GM12865 (cell line): ENCODE measurements around the gene CD40LG.
A peak's percentile ranks its signal among the peaks of the same experiment; 100 is the strongest.

Experiments used
- DNase-seq: peaks from one replicate; pipeline ENCODE4 v3.0.0; 2010; ENCODE audit warnings: low read depth
- H3K4me3 ChIP-seq: 2 replicates; pipeline ENCODE4 v1.5.1; 2011; ENCODE audit warnings: mild to moderate bottlenecking, low read depth, low read length, control low read depth
- TF ChIP-seq, protein P1 (sequence below): IDR thresholded peaks from 2 replicates; pipeline ENCODE4 v1.5.1; 2011; ENCODE audit warnings: low read length, control low read depth, low read depth, inconsistent platforms; ENCODE audit not compliant: insufficient read depth; ENCODE audit errors: missing control alignments

Gene CD40LG

GRCh38 chrX:136689436-136689835 lies 41.5 kb downstream of the CD40LG start:
- H3K4me3 ChIP-seq: no peak overlapping the region
- peak; percentile 13 for DNase-seq
- TF ChIP-seq, protein P1, sequence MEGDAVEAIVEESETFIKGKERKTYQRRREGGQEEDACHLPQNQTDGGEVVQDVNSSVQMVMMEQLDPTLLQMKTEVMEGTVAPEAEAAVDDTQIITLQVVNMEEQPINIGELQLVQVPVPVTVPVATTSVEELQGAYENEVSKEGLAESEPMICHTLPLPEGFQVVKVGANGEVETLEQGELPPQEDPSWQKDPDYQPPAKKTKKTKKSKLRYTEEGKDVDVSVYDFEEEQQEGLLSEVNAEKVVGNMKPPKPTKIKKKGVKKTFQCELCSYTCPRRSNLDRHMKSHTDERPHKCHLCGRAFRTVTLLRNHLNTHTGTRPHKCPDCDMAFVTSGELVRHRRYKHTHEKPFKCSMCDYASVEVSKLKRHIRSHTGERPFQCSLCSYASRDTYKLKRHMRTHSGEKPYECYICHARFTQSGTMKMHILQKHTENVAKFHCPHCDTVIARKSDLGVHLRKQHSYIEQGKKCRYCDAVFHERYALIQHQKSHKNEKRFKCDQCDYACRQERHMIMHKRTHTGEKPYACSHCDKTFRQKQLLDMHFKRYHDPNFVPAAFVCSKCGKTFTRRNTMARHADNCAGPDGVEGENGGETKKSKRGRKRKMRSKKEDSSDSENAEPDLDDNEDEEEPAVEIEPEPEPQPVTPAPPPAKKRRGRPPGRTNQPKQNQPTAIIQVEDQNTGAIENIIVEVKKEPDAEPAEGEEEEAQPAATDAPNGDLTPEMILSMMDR: no peak

- no peak for DNase-seq
- TF ChIP-seq, protein P1: no peak
- H3K4me3 ChIP-seq: no peak overlapping the region
Observed at GRCh38 chrX:136691028-136691809, 43.3 kb downstream of the CD40LG start.

DNA sequence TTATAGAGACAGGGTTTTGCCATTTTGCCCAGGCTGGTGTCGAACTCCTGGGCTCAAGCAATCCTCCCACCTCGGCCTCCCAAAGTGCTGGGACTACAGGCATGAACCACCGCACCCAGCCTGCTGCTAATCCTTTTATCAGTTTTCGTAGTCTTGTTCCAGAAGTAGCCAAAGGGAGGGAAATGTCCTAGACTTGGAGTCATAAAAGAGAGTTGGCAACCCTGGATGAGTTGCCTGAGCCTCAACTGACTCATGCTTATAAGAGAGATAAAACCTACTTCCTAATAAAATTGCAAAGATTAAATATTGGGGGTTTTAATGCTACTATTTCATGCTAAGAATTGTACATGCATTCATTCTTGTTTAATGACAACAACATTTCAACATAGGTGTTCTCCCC lies 44.3 kb downstream of the CD40LG start:
- H3K4me3 ChIP-seq: no peak overlapping the region
- DNase-seq: no peak
- TF ChIP-seq, protein P1: no peak

- DNase-seq: peak; percentile 85
Observed at GRCh38 chrX:136694431-136695087, 46.6 kb downstream of the CD40LG start.

GRCh38 chrX:136697156-136697555 lies 49.2 kb downstream of the CD40LG start:
- TF ChIP-seq, protein P1: no peak
- DNase-seq: no peak
- no peak overlapping the region for H3K4me3 ChIP-seq

More at GRCh38 chrX:136694431-136695087, 46.6 kb downstream of the CD40LG start:
- TF ChIP-seq, protein P1: peak; percentile 49
- peak overlapping the region; percentile 31; the same call in 1 of the 2 replicates for H3K4me3 ChIP-seq

- peak; percentile 24 for DNase-seq
- TF ChIP-seq, protein P1: peak; percentile 34
- no peak overlapping the region for H3K4me3 ChIP-seq
Observed at GRCh38 chrX:136708348-136708747, 60.4 kb downstream of the CD40LG start.
